A673 (cell line): ENCODE data around the gene ZBTB2.
"Not testable (repeated sequence)": the region's sequence is repeated elsewhere in the genome, so short reads cannot be mapped to it uniquely, and the experiment has no call there.

Source experiments
- EZH2 ChIP-seq: fragments of 200-600 bp; sonication (generic); IDR thresholded peaks from 2 replicates; pipeline ENCODE4 v1.6.1; 2017; ENCODE audit warnings: borderline replicate concordance, low read depth, mild to moderate bottlenecking, mixed read lengths, antibody characterized with exemption, low read length; ENCODE audit not compliant: poor library complexity, severe bottlenecking
- TF ChIP-seq, protein P1 (sequence below): fragments of 300-800, 200-600 bp; sonication (generic); conservative IDR thresholded peaks from 2 replicates; pipeline ENCODE4 v1.5.1; 2017; ENCODE audit warnings: low read depth, mild to moderate bottlenecking, antibody characterized with exemption, low read length, moderate library complexity, mixed read lengths

DNA sequence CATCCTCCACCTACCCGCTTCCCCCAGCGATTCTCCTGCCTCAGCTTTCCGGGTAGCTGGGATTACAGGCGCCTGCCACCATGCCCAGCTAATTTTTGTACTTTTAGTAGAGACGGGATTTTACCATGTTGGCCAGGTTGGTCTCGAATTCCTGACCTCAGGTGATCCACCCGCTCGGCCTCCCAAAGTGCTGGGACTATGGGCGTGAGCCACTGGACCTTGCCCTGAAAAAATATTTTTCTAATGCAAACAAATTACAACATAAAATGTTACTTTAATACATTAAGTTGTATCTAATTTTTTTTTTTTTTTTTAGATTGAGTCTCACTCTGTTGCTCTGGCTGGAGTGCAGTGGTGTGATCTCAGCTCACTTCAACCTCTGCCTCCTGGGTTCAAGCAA lies 8.7 kb downstream of the ZBTB2 start:
- TF ChIP-seq EZH2: not testable (repeated sequence)
- TF ChIP-seq, protein P1, sequence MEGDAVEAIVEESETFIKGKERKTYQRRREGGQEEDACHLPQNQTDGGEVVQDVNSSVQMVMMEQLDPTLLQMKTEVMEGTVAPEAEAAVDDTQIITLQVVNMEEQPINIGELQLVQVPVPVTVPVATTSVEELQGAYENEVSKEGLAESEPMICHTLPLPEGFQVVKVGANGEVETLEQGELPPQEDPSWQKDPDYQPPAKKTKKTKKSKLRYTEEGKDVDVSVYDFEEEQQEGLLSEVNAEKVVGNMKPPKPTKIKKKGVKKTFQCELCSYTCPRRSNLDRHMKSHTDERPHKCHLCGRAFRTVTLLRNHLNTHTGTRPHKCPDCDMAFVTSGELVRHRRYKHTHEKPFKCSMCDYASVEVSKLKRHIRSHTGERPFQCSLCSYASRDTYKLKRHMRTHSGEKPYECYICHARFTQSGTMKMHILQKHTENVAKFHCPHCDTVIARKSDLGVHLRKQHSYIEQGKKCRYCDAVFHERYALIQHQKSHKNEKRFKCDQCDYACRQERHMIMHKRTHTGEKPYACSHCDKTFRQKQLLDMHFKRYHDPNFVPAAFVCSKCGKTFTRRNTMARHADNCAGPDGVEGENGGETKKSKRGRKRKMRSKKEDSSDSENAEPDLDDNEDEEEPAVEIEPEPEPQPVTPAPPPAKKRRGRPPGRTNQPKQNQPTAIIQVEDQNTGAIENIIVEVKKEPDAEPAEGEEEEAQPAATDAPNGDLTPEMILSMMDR: not testable (repeated sequence)
